ENCODE results near the gene SLC39A11. TPM values are rescaled to one million over a fixed set of nuclear protein-coding genes. Genes with fewer than 3 reads are reported as not detected.
"Not testable (repeated sequence)": the region's sequence is repeated elsewhere in the genome, so short reads cannot be mapped to it uniquely, and the experiment has no call there.

SLC39A11 gene
- total RNA-seq, 1 donor from 2014 or later, result 34.8 TPM

- POLR2A ChIA-PET, result no interaction called here
- peaks cover 3% of the 10 kb centered on the region for H3K4me1 Mint-ChIP-seq
- no peak for TF ChIP-seq CTCF (IDR thresholded peaks at IDR 0.05)
- intact Hi-C loops (cut with micrococcal nuclease), result no loop called here
- ATAC-seq (ENCODE audit: low read depth) (no peak), DNase-seq (no peak)
- H3K27me3 Mint-ChIP-seq, result no peaks in the 10 kb centered on the region
- peaks cover 15% of the 10 kb centered on the region for H3K36me3 Mint-ChIP-seq (ENCODE audit: low read depth)
- CTCF ChIA-PET, result no interaction called here
- H3K27ac Mint-ChIP-seq, result no peak overlapping the region
- H3K9me3 Mint-ChIP-seq, result peaks cover 2% of the 10 kb centered on the region
- no peak overlapping the region for H3K4me3 Mint-ChIP-seq
Observed at GRCh38 chr17:72774236-72774635, 318.3 kb downstream of the SLC39A11 start.

- POLR2A ChIA-PET; H3K27me3 Mint-ChIP-seq; H3K27ac Mint-ChIP-seq; CTCF ChIA-PET; H3K4me1 Mint-ChIP-seq; intact Hi-C loops (cut with micrococcal nuclease); DNase-seq; H3K9me3 Mint-ChIP-seq; ATAC-seq (ENCODE audit: low read depth); H3K4me3 Mint-ChIP-seq: not testable (repeated sequence)
- H3K36me3 Mint-ChIP-seq (ENCODE audit: low read depth), result peaks cover 15% of the 10 kb centered on the region
Observed at GRCh38 chr17:72773225-72773624, 319.3 kb downstream of the SLC39A11 start.

GRCh38 chr17:72772331-72772821 is 320.1 kb downstream of the SLC39A11 start:
- TF ChIP-seq CTCF (IDR thresholded peaks at IDR 0.05), result no peak
- ChIA-PET POLR2A (no interaction called here), CTCF (no interaction called here)
- Mint-ChIP-seq H3K36me3 (ENCODE audit: low read depth) (peaks cover 15% of the 10 kb centered on the region), H3K27me3 (no peaks in the 10 kb centered on the region), H3K4me3 (no peak overlapping the region), H3K27ac (no peak overlapping the region), H3K9me3 (peaks cover 2% of the 10 kb centered on the region), H3K4me1 (peaks cover 3% of the 10 kb centered on the region)
- ATAC-seq (ENCODE audit: low read depth) (no peak), DNase-seq (no peak)
- intact Hi-C loops (cut with micrococcal nuclease), result no loop called here

GRCh38 chr17:72771734-72772133 is 320.8 kb downstream of the SLC39A11 start:
- TF ChIP-seq CTCF (IDR thresholded peaks at IDR 0.05), result no peak
- Mint-ChIP-seq H3K9me3 (peaks cover 2% of the 10 kb centered on the region), H3K27ac (no peak overlapping the region), H3K4me1 (peaks cover 3% of the 10 kb centered on the region), H3K36me3 (ENCODE audit: low read depth) (peaks cover 15% of the 10 kb centered on the region), H3K4me3 (no peak overlapping the region), H3K27me3 (no peaks in the 10 kb centered on the region)
- DNase-seq, result no peak
- intact Hi-C loops (cut with micrococcal nuclease), result no loop called here
- ChIA-PET CTCF (interaction anchor here (0.7 kb wide), 1 partner anchor 31 kb away, joined by 6 read pairs; no protein-coding TSS in a partner anchor), POLR2A (no interaction called here)
- no peak for ATAC-seq (ENCODE audit: low read depth)

GRCh38 chr17:72766761-72767356 is 325.6 kb downstream of the SLC39A11 start:
- ATAC-seq (ENCODE audit: low read depth) (no peak), DNase-seq (no peak)
- Mint-ChIP-seq H3K4me1 (no peaks in the 10 kb centered on the region), H3K27ac (no peak overlapping the region), H3K4me3 (no peak overlapping the region), H3K9me3 (peaks cover 2% of the 10 kb centered on the region), H3K27me3 (no peaks in the 10 kb centered on the region), H3K36me3 (ENCODE audit: low read depth) (peaks cover 10% of the 10 kb centered on the region)
- intact Hi-C loops (cut with micrococcal nuclease), result no loop called here
- no peak for TF ChIP-seq CTCF (IDR thresholded peaks at IDR 0.05)
- ChIA-PET POLR2A (no interaction called here), CTCF (no interaction called here)
